NCI-H526 (cell line): Measurements from ENCODE around the gene RIPK4.
"Not testable (repeated sequence)": the region's sequence is repeated elsewhere in the genome, so short reads cannot be mapped to it uniquely, and the experiment has no call there.

Experiments used
- DNase-seq, 2 experiments: peaks; one replicate each; lab custom pipeline; 2025; lab: John Stamatoyannopoulos, UW

The RIPK4 gene

DNA sequence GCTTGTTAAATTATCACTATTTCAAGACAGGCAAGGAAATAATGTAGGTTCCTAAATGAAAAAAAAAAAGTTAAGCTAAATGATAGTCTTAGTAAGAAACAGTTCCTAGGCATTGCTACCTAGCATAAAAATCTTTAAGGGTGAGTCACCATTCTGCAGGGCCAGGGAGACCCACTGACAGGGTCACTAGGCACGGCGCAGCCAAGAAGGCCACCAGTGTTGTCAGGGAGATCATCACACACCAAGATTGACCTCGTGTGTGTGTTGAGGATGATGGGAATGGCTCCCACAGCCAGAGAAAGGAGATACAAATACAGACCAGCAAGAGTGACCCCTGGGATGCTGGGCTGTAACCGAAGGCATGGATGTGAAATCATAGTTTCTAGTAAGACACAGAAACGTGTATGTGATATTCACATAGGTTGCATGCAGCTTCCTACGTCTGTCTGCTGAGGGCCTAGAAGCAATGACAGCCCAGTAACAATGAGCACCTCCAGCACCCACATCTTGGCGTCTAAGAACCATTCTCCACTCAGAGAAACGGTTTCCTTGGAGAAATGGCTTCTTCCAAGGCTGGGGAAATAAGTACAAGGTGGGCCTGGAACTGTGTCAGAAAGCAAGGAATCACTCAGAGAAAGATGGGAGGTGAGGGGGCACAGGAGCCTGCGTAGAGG is 29.1 kb downstream of the RIPK4 start:
- no peak for DNase-seq

DNA sequence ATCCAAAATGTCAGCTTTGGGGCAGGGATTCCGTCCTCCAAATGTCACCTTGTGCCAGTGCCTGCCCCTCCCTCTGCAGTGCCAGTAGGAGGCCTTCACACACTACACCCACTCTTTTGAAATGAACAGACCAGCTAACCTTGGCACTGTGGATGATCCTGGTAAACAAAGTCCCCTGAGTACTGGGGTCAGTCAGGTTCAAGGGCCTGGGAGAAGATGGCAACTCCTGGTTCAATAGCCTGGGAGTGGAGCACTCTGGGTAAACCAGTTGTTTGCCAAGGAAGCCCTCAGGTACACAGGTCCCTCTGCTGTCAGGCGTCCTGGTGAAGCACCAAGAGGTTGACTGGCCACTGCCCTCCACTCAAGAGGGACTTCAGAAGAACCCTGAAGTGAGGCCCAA is 30.4 kb downstream of the RIPK4 start:
- DNase-seq: no peak

GRCh38 chr21:41733951-41734689 is 32.7 kb downstream of the RIPK4 start:
- DNase-seq: no peak

GRCh38 chr21:41731081-41731480 is 35.8 kb downstream of the RIPK4 start:
- DNase-seq: no peak

GRCh38 chr21:41730367-41730765 is 36.5 kb downstream of the RIPK4 start:
- DNase-seq: no peak

GRCh38 chr21:41729701-41730366 is 37.0 kb downstream of the RIPK4 start:
- no peak for DNase-seq

DNA sequence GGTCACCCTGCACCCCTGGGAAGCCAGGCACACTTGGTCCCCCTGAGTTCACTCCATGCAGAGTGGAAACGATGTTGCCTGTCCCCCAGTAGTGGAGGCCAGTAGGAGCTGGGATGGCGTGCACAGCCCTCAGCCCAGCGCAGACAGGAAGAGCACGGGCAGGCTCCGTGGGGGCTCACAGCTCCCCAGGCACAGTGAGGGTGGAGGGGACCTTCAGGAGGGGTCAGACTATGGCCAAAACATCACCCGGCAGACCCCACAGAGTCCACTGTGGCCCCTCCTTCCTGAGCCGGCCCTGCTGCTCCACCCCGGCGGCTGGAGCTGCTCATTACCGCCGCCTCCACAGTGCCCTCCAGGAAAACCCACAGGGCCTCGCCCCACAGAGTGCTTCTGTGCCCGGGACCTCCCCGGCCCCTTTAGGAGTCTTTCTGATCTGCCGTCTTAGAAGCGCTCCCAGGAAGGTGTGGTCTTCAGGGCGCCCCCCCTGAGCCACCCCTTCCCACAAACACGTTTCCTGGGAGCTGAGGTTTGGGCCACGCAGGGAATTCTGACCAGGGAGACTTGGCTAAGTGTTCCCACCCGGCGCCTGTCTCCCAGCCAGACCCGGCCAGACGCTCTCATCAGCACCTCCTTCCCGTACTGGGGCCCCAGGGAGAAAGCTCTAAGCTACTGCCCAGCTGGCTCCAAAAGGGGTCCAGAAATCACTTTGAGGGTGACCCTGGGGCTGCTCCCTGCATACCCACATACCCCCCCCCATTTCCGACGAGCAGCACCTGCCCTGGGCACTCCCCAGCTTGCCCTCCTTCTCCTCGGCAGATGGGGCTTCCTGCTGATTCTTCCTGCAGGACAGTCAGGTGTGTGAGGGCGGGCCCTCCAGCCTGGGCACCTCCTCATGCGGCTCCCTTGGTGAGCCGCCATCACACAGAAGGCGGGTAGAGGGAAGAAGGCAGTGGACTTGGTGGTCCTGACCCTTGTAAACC is 38.8 kb downstream of the RIPK4 start:
- no peak for DNase-seq

- DNase-seq: no peak
Measured at GRCh38 chr21:41726970-41727783, 39.7 kb downstream of the RIPK4 start.

- DNase-seq: no peak
Measured at GRCh38 chr21:41726630-41726969, 40.3 kb downstream of the RIPK4 start.

- no peak for DNase-seq
Measured at GRCh38 chr21:41726058-41726558, 40.7 kb downstream of the RIPK4 start.

- DNase-seq: no peak
Measured at GRCh38 chr21:41725421-41726031, 41.3 kb downstream of the RIPK4 start.

- not testable (repeated sequence) for DNase-seq
Measured at GRCh38 chr21:41723835-41724234, 43.0 kb downstream of the RIPK4 start.

- no peak for DNase-seq
Measured at GRCh38 chr21:41722052-41723018, 44.5 kb downstream of the RIPK4 start.

- DNase-seq: no peak
Measured at GRCh38 chr21:41720250-41720649, 46.6 kb downstream of the RIPK4 start.

DNA sequence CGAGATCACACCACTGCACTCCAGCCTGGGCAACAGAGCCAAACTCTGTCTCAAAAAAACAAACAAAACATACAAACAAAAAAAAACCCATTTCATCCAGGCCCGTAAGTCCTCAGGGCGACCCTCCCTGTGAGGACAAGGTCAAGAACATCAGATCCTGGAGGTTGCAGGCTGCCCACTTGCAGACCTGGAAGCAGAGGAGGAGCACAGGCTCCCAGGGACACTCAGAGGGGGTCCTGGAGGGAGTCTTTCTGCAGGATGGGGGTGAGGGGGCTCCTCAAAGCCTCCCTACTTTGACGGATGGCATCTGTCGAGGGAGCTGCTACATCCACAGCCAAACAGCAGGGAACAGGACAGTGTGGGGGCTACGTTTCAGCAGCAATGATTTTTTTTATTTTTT is 47.2 kb downstream of the RIPK4 start:
- no peak for DNase-seq

DNA sequence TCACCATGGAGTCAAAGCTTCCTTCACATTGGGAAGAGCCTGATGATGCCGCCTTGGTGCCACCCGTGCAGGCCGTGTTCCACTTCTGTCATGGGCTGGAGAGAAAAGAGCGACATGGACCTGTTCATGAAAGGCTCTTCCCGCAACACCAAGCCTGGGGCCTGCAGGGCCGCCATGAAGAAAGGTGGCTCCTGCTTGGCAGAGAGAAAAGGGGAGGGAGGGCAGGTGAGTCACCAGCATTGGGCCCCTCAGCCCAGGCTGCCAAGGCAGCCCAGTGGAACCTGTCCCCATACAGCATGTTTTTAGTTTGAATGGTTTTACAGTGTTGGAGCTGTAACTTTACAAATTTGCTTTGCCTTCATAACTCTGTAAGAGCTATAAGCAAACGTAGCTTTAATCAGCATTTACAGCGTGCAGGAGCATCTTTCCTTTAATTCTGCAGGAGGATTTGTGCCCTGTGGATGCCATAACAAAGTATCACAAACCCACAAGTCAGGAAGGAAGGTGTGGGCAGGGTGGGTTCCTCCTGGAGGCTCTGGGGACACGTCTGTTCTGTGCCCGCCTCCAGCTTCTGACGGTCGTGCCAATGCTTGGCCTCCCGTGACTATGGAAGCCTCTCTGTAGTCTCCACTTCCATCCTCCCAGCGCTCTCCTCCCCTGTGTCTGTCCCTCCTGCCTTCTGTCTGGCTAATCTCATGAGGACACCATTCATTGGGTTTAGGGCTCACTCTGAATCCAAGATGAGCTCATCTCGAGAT is 49.1 kb downstream of the RIPK4 start:
- no peak for DNase-seq

DNA sequence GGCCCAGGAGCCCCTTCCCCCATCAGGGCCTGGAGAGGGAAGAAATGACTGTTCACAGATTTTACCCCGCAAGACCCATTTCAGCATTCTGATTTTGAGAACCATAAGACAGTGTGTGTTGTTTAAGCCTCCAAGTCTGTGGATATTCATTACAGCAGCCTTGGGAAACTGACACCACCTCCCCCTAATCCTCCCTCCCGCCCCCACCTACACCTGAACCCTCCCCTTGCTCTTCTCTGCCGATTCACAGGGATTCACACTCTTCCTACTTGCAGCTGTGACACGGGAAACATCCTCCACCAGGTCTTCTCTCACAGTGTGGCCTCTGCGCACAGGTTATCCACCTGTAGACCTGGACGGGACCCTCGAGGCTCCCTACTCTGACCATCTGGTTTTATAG is 50.1 kb downstream of the RIPK4 start:
- no peak for DNase-seq

DNA sequence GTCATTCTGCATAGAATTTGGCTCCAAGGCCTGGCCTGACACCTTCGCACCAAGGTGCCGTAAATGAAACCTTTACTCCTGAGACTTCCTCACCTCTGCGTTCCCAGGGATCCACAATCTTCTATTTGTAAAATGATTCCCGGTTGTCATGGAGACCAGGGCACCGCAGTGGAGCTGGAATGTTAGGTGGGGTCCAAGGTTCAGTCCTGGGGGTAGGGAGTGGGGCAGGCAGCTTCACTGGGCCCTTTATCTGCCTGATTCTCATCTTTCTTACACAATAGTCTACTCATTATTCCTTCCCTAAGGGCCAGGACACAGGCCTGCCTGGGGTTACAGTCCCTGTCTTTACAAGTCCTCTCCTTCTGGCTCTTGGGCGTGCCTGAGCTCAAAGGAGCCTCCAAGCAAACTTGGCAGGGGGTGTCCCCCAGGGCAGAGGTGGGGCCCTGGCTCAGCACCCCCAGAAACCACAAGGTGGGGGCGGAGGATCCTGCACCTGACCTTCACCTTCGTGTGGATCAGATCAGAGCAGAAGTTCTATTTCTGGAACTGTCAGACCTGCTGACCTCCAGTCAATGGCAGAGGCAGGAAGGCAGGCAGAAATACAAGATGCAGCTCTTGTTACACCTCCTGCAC is 51.1 kb downstream of the RIPK4 start:
- peak; percentile 78 to 84 for DNase-seq
